HepG2 (cell line): ENCODE measurements around the gene IFNL2.

Experiments used
- FOXC1 ChIP-seq: sonication (generic); formaldehyde crosslinking; IDR thresholded peaks from 2 replicates; pipeline ENCODE4 v1.8.0; 2022; ENCODE audit warnings: mild to moderate bottlenecking, missing genetic modification reagents, borderline replicate concordance
- FOXK2 ChIP-seq: fragments of 450-650 bp; IDR thresholded peaks from 2 replicates; pipeline ENCODE4 v1.6.1; 2016
- SIN3A ChIP-seq: IDR thresholded peaks from 2 replicates; pipeline ENCODE4 v1.6.1; 2011; ENCODE audit warnings: low read depth, mild to moderate bottlenecking, control low read depth, low read length, borderline replicate concordance

DNA sequence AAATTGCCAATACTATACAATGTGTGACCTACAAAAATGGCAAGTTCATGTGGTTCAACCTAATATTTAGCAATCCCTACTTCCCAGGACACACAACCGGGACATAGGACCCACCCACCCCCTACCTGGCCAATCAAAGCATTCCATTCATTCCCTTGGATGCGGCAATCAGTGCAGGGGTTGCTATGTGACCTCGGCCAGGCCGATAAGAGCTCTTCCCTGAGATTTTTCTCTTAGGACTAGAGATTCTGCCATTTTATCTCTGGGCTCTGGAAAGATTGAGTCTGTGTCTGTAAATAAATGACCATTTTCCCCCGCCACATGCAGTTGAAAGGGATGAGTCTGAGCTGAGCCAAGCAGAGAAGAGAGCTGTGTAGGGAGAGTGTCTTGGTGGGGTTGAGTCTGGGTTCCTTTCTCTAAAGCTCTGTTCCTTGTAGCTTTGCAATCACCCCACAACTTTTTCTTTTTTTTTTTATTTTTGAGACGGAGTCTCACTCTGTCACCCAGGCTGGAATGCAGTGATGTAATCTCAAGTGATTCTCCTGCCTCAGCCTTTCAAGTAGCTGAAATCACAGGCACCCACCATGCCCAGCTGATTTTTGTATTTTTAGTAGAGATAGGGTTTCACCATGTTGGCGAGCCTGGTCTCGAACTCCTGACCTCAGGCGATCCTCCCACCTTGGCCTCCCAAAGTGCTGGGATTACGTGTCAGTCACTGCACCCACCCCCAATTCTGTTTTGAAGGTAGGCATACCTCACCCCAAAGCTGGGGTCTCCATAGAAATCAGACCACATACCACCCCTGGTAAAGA lies 35.4 kb downstream of the IFNL2 start:
- TF ChIP-seq FOXK2: no peak
- no peak for TF ChIP-seq FOXC1
- no peak for TF ChIP-seq SIN3A
